Inflammatory macrophage treated with lipopolysaccharide for 4 hours (primary cell): ENCODE results near the gene WWTR1.
A peak's percentile ranks its signal among the peaks of the same experiment; 100 is the strongest.

Experiments used
- DNase-seq: peaks from one replicate; pipeline ENCODE4 v3.0.0-alpha.2; 2020

WWTR1 gene

GRCh38 chr3:149657926-149658743 lies at the start of gene WWTR1:
WWTR1 (minus strand) TSS chr3:149658025; CDS start chr3:149657306, 719 bp downstream.
- peak; percentile 22 for DNase-seq

- no peak for DNase-seq
These were observed 49.1 kb upstream of the WWTR1 start for GRCh38 chr3:149706905-149707304.

- no peak for DNase-seq
These were observed 47.6 kb upstream of the WWTR1 start for GRCh38 chr3:149705416-149705815.

- DNase-seq, result no peak
These were observed 45.6 kb upstream of the WWTR1 start for GRCh38 chr3:149703466-149703865.

- no peak for DNase-seq
These were observed 45.0 kb upstream of the WWTR1 start for GRCh38 chr3:149702691-149703441.

- DNase-seq, result no peak
These were observed 44.1 kb upstream of the WWTR1 start for GRCh38 chr3:149701977-149702350.

- no peak for DNase-seq
These were observed 43.6 kb upstream of the WWTR1 start for GRCh38 chr3:149701206-149701976.

- no peak for DNase-seq
These were observed 30.4 kb upstream of the WWTR1 start for GRCh38 chr3:149688122-149688757.

- DNase-seq, result no peak
These were observed 29.2 kb upstream of the WWTR1 start for GRCh38 chr3:149686996-149687395.

- DNase-seq, result no peak
These were observed 20.6 kb upstream of the WWTR1 start for GRCh38 chr3:149678351-149678950.

GRCh38 chr3:149673393-149673792 lies 15.6 kb upstream of the WWTR1 start:
- DNase-seq, result no peak

- DNase-seq, result no peak
These were observed 13.1 kb upstream of the WWTR1 start for GRCh38 chr3:149670742-149671492.

GRCh38 chr3:149667576-149667975 lies 9.8 kb upstream of the WWTR1 start:
- DNase-seq, result no peak

GRCh38 chr3:149663966-149664365 lies 6.1 kb upstream of the WWTR1 start:
- no peak for DNase-seq

GRCh38 chr3:149662240-149662887 lies 4.5 kb upstream of the WWTR1 start:
- peak; percentile 5 for DNase-seq

GRCh38 chr3:149660462-149660861 lies 2.6 kb upstream of the WWTR1 start:
- no peak for DNase-seq

- DNase-seq, result no peak
These were observed 1.1 kb upstream of the WWTR1 start for GRCh38 chr3:149658744-149659497.

GRCh38 chr3:149657321-149657925 lies 402 bp downstream of the WWTR1 start:
- DNase-seq, result no peak

- no peak for DNase-seq
These were observed 1.8 kb downstream of the WWTR1 start for GRCh38 chr3:149655826-149656574.
